ENCODE results near the gene ADAMTSL1.

ADAMTSL1 gene

GRCh38 chr9:18798106-18798505, 324.2 kb downstream of the ADAMTSL1 start:
- TF ChIP-seq EZH2phosphoT487 (IDR thresholded peaks at IDR 0.05; ENCODE audit: low read depth) (no peak), CTCF (IDR thresholded peaks at IDR 0.05; ENCODE audit: low read depth, low read length) (no peak)
- Histone ChIP-seq H3K4me1 (ENCODE audit: low read length) (no peaks in the 10 kb centered on the region), H3K9ac (ENCODE audit: low read length) (no peak overlapping the region), H3K9me3 (ENCODE audit: insufficient read depth, low read length) (no peaks in the 10 kb centered on the region), H2AFZ (ENCODE audit: low read depth, low read length) (no peak overlapping the region), H4K20me1 (ENCODE audit: insufficient read depth, low read length) (no peaks in the 10 kb centered on the region), H3K27ac (ENCODE audit: low read length) (no peak overlapping the region), H3K4me2 (ENCODE audit: low read length) (no peak overlapping the region), H3K79me2 (ENCODE audit: low read length) (no peaks in the 10 kb centered on the region), H3K36me3 (replicated peaks; ENCODE audit: low read depth, low read length) (no peaks in the 10 kb centered on the region), H3K27me3 (ENCODE audit: low read depth, low read length) (0 out of 2 replicates have a peak, but pooled peaks cover 2% of the 10 kb centered on the region), H3K4me3 (ENCODE audit: low read length) (no peak overlapping the region)

GRCh38 chr9:18798508-18799290, 324.7 kb downstream of the ADAMTSL1 start:
- Histone ChIP-seq H3K4me3 (ENCODE audit: low read length) (no peak overlapping the region), H3K27ac (ENCODE audit: low read length) (no peak overlapping the region), H3K4me1 (ENCODE audit: low read length) (no peaks in the 10 kb centered on the region), H3K9me3 (ENCODE audit: insufficient read depth, low read length) (no peaks in the 10 kb centered on the region), H2AFZ (ENCODE audit: low read depth, low read length) (no peak overlapping the region), H3K27me3 (ENCODE audit: low read depth, low read length) (0 out of 2 replicates have a peak, but pooled peaks cover under 1% of the 10 kb centered on the region), H3K4me2 (ENCODE audit: low read length) (no peak overlapping the region), H3K36me3 (replicated peaks; ENCODE audit: low read depth, low read length) (no peaks in the 10 kb centered on the region), H3K79me2 (ENCODE audit: low read length) (no peaks in the 10 kb centered on the region), H3K9ac (ENCODE audit: low read length) (no peak overlapping the region), H4K20me1 (ENCODE audit: insufficient read depth, low read length) (no peaks in the 10 kb centered on the region)
- TF ChIP-seq EZH2phosphoT487 (IDR thresholded peaks at IDR 0.05; ENCODE audit: low read depth), result no peak
- TF ChIP-seq CTCF (IDR thresholded peaks at IDR 0.05; ENCODE audit: low read depth, low read length), result no peak

- Histone ChIP-seq H3K4me2 (ENCODE audit: low read length) (no peak overlapping the region), H3K9me3 (ENCODE audit: insufficient read depth, low read length) (no peaks in the 10 kb centered on the region), H2AFZ (ENCODE audit: low read depth, low read length) (no peak overlapping the region), H3K27ac (ENCODE audit: low read length) (no peak overlapping the region), H3K79me2 (ENCODE audit: low read length) (no peaks in the 10 kb centered on the region), H3K36me3 (replicated peaks; ENCODE audit: low read depth, low read length) (no peaks in the 10 kb centered on the region), H4K20me1 (ENCODE audit: insufficient read depth, low read length) (no peaks in the 10 kb centered on the region), H3K4me3 (ENCODE audit: low read length) (no peak overlapping the region), H3K4me1 (ENCODE audit: low read length) (no peaks in the 10 kb centered on the region), H3K9ac (ENCODE audit: low read length) (no peak overlapping the region), H3K27me3 (ENCODE audit: low read depth, low read length) (no peaks in the 10 kb centered on the region)
- TF ChIP-seq EZH2phosphoT487 (IDR thresholded peaks at IDR 0.05; ENCODE audit: low read depth) (no peak), CTCF (IDR thresholded peaks at IDR 0.05; ENCODE audit: low read depth, low read length) (no peak)
Observed at GRCh38 chr9:18799428-18799827, 325.5 kb downstream of the ADAMTSL1 start.

GRCh38 chr9:18800579-18800978, 326.6 kb downstream of the ADAMTSL1 start:
- H3K79me2 ChIP-seq (ENCODE audit: low read length), result no peaks in the 10 kb centered on the region
- no peak for TF ChIP-seq EZH2phosphoT487 (IDR thresholded peaks at IDR 0.05; ENCODE audit: low read depth)
- TF ChIP-seq CTCF (IDR thresholded peaks at IDR 0.05; ENCODE audit: low read depth, low read length), result no peak
- no peaks in the 10 kb centered on the region for H3K9me3 ChIP-seq (ENCODE audit: insufficient read depth, low read length)
- H3K4me3 ChIP-seq (ENCODE audit: low read length), result no peak overlapping the region
- H4K20me1 ChIP-seq (ENCODE audit: insufficient read depth, low read length), result no peaks in the 10 kb centered on the region
- no peak overlapping the region for H2AFZ ChIP-seq (ENCODE audit: low read depth, low read length)
- H3K9ac ChIP-seq (ENCODE audit: low read length), result no peak overlapping the region
- H3K27me3 ChIP-seq (ENCODE audit: low read depth, low read length), result no peaks in the 10 kb centered on the region
- no peak overlapping the region for H3K27ac ChIP-seq (ENCODE audit: low read length)
- H3K4me2 ChIP-seq (ENCODE audit: low read length), result no peak overlapping the region
- H3K36me3 ChIP-seq (replicated peaks; ENCODE audit: low read depth, low read length), result no peaks in the 10 kb centered on the region
- no peaks in the 10 kb centered on the region for H3K4me1 ChIP-seq (ENCODE audit: low read length)

All from OCI-LY3 (cell line).